ENCODE results near the gene NDUFV3.
A peak's percentile ranks its signal among the peaks of the same experiment; 100 is the strongest.
"Not testable (repeated sequence)": the region's sequence is repeated elsewhere in the genome, so short reads cannot be mapped to it uniquely, and the experiment has no call there.

Gene NDUFV3

GRCh38 chr21:42905195-42905594 lies 12.1 kb downstream of the NDUFV3 start:
- Histone ChIP-seq H3K9me3 (ENCODE audit: control insufficient read depth, insufficient read depth, low read length) (0 out of 2 replicates have a peak, but pooled peaks cover 5% of the 10 kb centered on the region), H3K36me3 (ENCODE audit: control insufficient read depth, insufficient read depth, low read length) (peaks cover 90% of the 10 kb centered on the region), H3K27ac (ENCODE audit: low read depth, low read length) (no peak overlapping the region), H3K9ac (ENCODE audit: low read depth, low read length) (no peak overlapping the region), H3K4me1 (ENCODE audit: control insufficient read depth, insufficient read depth, low read length) (no peaks in the 10 kb centered on the region), H3K27me3 (ENCODE audit: control insufficient read depth, insufficient read depth, low read length) (no peaks in the 10 kb centered on the region), H3K4me3 (ENCODE audit: low read depth, low read length) (no peak overlapping the region)

GRCh38 chr21:42906233-42906632 lies 13.1 kb downstream of the NDUFV3 start:
- Histone ChIP-seq H3K9me3 (ENCODE audit: control insufficient read depth, insufficient read depth, low read length) (0 out of 2 replicates have a peak, but pooled peaks cover 5% of the 10 kb centered on the region), H3K4me3 (ENCODE audit: low read depth, low read length) (no peak overlapping the region), H3K27me3 (ENCODE audit: control insufficient read depth, insufficient read depth, low read length) (no peaks in the 10 kb centered on the region), H3K9ac (ENCODE audit: low read depth, low read length) (no peak overlapping the region), H3K27ac (ENCODE audit: low read depth, low read length) (no peak overlapping the region), H3K36me3 (ENCODE audit: control insufficient read depth, insufficient read depth, low read length) (peaks cover 89% of the 10 kb centered on the region), H3K4me1 (ENCODE audit: control insufficient read depth, insufficient read depth, low read length) (no peaks in the 10 kb centered on the region)

DNA sequence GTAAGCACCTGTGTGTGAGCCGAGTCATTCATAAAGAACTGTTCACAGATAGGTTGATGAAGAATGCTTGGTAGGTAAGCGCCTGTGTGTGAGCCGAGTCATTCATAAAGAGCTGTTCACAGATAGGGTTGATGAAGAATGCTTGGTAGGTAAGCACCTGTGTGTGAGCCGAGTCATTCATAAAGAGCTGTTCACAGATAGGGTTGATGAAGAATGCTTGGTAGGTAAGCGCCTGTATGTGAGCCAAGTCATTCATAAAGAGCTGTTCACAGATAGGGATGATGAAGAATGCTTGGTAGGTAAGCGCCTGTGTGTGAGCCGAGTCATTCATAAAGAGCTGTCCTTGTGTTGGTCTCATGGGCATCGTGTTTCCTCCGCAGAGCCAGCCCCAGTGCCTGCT lies 15.4 kb downstream of the NDUFV3 start:
- H3K36me3 ChIP-seq (ENCODE audit: control insufficient read depth, insufficient read depth, low read length): peaks cover 79% of the 10 kb centered on the region
- H3K9me3 ChIP-seq (ENCODE audit: control insufficient read depth, insufficient read depth, low read length): not testable (repeated sequence)

DNA sequence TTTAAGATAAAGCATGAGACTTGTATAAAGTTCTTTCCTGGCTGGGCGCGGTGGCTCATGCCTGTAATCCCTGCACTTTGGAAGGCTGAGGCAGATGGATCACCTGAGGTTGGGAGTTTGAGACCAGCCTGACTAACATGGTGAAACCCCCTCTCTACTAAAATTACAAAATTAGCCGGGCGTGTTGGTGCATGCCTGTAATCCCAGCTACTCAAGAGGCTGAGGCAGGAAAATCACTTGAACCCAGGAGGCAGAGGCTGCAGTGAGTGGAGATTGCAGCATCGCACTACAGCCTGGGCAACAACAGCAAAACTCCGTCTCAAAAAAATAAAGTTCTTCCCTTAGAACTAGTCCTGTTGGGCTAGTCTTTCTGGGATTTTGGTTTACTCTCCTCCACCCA lies 18.8 kb downstream of the NDUFV3 start:
- not testable (repeated sequence) for H3K9ac ChIP-seq (ENCODE audit: low read depth, low read length); H3K4me1 ChIP-seq (ENCODE audit: control insufficient read depth, insufficient read depth, low read length); H3K4me3 ChIP-seq (ENCODE audit: low read depth, low read length); H3K27ac ChIP-seq (ENCODE audit: low read depth, low read length); H3K27me3 ChIP-seq (ENCODE audit: control insufficient read depth, insufficient read depth, low read length); H3K9me3 ChIP-seq (ENCODE audit: control insufficient read depth, insufficient read depth, low read length)
- H3K36me3 ChIP-seq (ENCODE audit: control insufficient read depth, insufficient read depth, low read length): peaks cover 47% of the 10 kb centered on the region

More for the DNA sequence above, 15.4 kb downstream of the NDUFV3 start:
- H3K27me3 ChIP-seq (ENCODE audit: control insufficient read depth, insufficient read depth, low read length); H3K27ac ChIP-seq (ENCODE audit: low read depth, low read length); H3K4me1 ChIP-seq (ENCODE audit: control insufficient read depth, insufficient read depth, low read length); H3K9ac ChIP-seq (ENCODE audit: low read depth, low read length); H3K4me3 ChIP-seq (ENCODE audit: low read depth, low read length): not testable (repeated sequence)

DNA sequence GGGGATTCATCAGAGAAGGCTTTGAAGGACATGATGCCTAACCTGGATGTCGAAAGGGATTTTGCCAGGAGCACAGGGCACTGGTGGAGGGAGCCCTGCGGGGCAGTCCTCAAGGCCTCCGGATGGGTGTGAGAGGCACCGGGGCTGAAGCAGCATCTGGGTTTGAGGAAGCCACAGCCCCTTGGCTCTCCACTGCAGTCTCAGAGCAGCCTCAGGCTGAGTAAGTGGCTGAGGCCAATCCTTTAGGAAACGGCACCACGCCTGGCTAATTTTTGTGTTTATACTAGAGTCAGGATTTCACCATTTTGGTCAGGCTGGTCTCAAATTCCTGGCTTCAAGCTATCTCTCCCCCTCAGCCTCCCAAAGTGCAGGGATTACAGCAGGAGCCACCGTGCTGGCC lies 20.4 kb downstream of the NDUFV3 start:
- Histone ChIP-seq H3K4me1 (ENCODE audit: control insufficient read depth, insufficient read depth, low read length) (no peaks in the 10 kb centered on the region), H3K36me3 (ENCODE audit: control insufficient read depth, insufficient read depth, low read length) (peaks cover 31% of the 10 kb centered on the region), H3K9me3 (ENCODE audit: control insufficient read depth, insufficient read depth, low read length) (no peaks in the 10 kb centered on the region), H3K9ac (ENCODE audit: low read depth, low read length) (no peak overlapping the region), H3K27me3 (ENCODE audit: control insufficient read depth, insufficient read depth, low read length) (no peaks in the 10 kb centered on the region), H3K4me3 (ENCODE audit: low read depth, low read length) (no peak overlapping the region), H3K27ac (ENCODE audit: low read depth, low read length) (no peak overlapping the region)

DNA sequence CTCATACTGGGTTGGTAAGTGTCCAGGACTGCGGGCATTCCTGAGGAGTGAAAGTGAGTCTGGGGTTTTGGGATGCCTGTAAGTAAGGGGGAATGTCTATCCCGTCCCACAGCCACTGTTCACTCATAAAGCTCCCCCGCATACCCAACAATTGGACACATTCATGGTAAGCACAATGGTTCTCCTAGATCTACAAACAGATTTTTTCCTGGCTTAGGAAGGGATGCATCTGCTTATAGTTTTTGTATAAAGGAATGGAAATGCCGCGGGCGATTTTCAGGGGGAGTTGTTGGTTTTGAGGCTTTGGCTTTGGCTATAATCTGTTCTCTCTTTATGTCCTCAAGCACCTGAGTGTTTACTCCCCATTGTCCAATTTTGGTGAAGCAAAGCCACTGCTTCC lies 25.2 kb downstream of the NDUFV3 start:
- Histone ChIP-seq H3K9me3 (ENCODE audit: control insufficient read depth, insufficient read depth, low read length) (no peaks in the 10 kb centered on the region), H3K36me3 (ENCODE audit: control insufficient read depth, insufficient read depth, low read length) (no peaks in the 10 kb centered on the region; the same call in 1 of the 2 replicates), H3K4me1 (ENCODE audit: control insufficient read depth, insufficient read depth, low read length) (no peaks in the 10 kb centered on the region), H3K4me3 (ENCODE audit: low read depth, low read length) (no peak overlapping the region), H3K27me3 (ENCODE audit: control insufficient read depth, insufficient read depth, low read length) (no peaks in the 10 kb centered on the region), H3K9ac (ENCODE audit: low read depth, low read length) (no peak overlapping the region), H3K27ac (ENCODE audit: low read depth, low read length) (no peak overlapping the region)

DNA sequence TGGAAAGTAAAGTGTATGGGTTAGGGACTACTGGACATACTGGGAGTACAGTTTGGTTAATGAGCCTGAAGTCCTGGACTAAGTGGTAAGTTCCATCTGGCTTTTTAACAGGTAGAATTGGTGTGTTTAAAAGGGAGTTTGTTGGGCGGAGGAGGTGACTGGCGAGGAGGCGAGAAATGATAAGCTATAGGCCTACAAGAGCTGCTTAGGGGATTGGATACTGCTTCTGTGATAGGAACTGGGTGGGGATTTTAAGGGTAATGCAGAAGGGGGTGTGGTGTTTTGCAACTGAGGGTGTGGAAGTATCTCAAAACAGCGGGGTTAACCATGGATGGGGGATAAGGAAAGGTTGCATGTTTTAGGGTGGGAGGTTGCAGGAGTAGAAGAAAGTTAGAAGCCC lies 28.8 kb downstream of the NDUFV3 start:
- H3K27me3 ChIP-seq (ENCODE audit: control insufficient read depth, insufficient read depth, low read length): no peaks in the 10 kb centered on the region
- no peaks in the 10 kb centered on the region; the same call in 1 of the 2 replicates for H3K36me3 ChIP-seq (ENCODE audit: control insufficient read depth, insufficient read depth, low read length)
- H3K9ac ChIP-seq (ENCODE audit: low read depth, low read length): no peak overlapping the region
- H3K4me3 ChIP-seq (ENCODE audit: low read depth, low read length): no peak overlapping the region
- peaks cover 9% of the 10 kb centered on the region for H3K4me1 ChIP-seq (ENCODE audit: control insufficient read depth, insufficient read depth, low read length)
- H3K27ac ChIP-seq (ENCODE audit: low read depth, low read length): no peak overlapping the region
- H3K9me3 ChIP-seq (ENCODE audit: control insufficient read depth, insufficient read depth, low read length): no peaks in the 10 kb centered on the region

DNA sequence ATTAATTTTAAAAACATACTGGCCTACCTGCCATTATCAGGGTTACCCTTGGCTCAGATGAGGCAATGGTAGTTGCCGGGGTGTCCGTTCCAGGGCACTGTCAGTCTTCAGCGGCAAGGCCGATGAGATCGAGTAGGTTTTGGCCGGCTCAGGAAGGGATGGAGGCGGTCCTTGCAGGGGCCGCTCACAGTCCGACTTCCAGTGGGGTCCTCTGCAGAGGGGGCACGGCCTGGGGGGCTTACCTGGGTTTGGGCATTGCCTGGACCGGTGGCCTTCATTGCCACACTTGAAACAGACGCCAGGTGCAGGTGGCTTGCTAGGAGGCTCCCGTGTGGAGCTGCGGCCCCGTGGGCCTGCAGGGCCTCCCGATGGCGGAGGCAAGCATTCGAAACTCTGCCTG lies 29.8 kb downstream of the NDUFV3 start:
- no peaks in the 10 kb centered on the region; the same call in 1 of the 2 replicates for H3K36me3 ChIP-seq (ENCODE audit: control insufficient read depth, insufficient read depth, low read length)
- no peak overlapping the region for H3K9ac ChIP-seq (ENCODE audit: low read depth, low read length)
- no peak overlapping the region for H3K4me3 ChIP-seq (ENCODE audit: low read depth, low read length)
- H3K9me3 ChIP-seq (ENCODE audit: control insufficient read depth, insufficient read depth, low read length): no peaks in the 10 kb centered on the region
- no peak overlapping the region for H3K27ac ChIP-seq (ENCODE audit: low read depth, low read length)
- H3K27me3 ChIP-seq (ENCODE audit: control insufficient read depth, insufficient read depth, low read length): no peaks in the 10 kb centered on the region
- H3K4me1 ChIP-seq (ENCODE audit: control insufficient read depth, insufficient read depth, low read length): peaks cover 14% of the 10 kb centered on the region

- peak overlapping the region; percentile 63 for H3K27ac ChIP-seq (ENCODE audit: low read depth, low read length)
- H3K27me3 ChIP-seq (ENCODE audit: control insufficient read depth, insufficient read depth, low read length): no peaks in the 10 kb centered on the region
- H3K36me3 ChIP-seq (ENCODE audit: control insufficient read depth, insufficient read depth, low read length): no peaks in the 10 kb centered on the region; the same call in 1 of the 2 replicates
- peak overlapping the region; percentile 15; the same call in 1 of the 2 replicates for H3K9ac ChIP-seq (ENCODE audit: low read depth, low read length)
- peaks cover 14% of the 10 kb centered on the region for H3K4me1 ChIP-seq (ENCODE audit: control insufficient read depth, insufficient read depth, low read length)
- no peak overlapping the region; the same call in 1 of the 2 replicates for H3K4me3 ChIP-seq (ENCODE audit: low read depth, low read length)
- no peaks in the 10 kb centered on the region for H3K9me3 ChIP-seq (ENCODE audit: control insufficient read depth, insufficient read depth, low read length)
These were observed 30.7 kb downstream of the NDUFV3 start for GRCh38 chr21:42923553-42924432.

DNA sequence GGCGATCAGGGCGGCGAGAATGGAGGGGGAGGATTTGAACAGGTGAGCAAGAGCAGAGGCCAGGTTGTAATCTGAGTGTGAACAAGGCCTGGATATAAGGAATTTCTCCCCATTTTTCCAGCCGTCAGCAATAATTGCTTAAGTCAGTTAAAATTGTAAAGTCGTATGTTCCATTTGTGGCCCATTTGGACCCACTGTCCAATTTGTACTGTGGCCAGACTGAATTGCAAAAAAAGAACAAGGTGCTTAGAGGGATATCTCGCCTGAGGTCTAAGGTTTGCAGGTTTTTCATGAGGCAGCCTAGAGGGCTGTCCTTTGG lies 31.3 kb downstream of the NDUFV3 start:
- Histone ChIP-seq H3K9ac (ENCODE audit: low read depth, low read length) (peak overlapping the region; percentile 15; the same call in 1 of the 2 replicates), H3K4me1 (ENCODE audit: control insufficient read depth, insufficient read depth, low read length) (peaks cover 14% of the 10 kb centered on the region), H3K4me3 (ENCODE audit: low read depth, low read length) (no peak overlapping the region; the same call in 1 of the 2 replicates)

GRCh38 chr21:42925114-42925926 lies 32.2 kb downstream of the NDUFV3 start, which contains the start of gene ERVH48-1:
Gene ERVH48-1, minus strand, starts transcription at chr21:42925630. Its CDS starts 6,624 bp downstream, at chr21:42919006.
- H3K4me3 ChIP-seq (ENCODE audit: low read depth, low read length): no peak within 1 kb of the TSS
- peaks cover 18% of the 10 kb centered on the region for H3K4me1 ChIP-seq (ENCODE audit: control insufficient read depth, insufficient read depth, low read length)
- peak within 1 kb of the TSS; percentile 15; the same call in 1 of the 2 replicates for H3K9ac ChIP-seq (ENCODE audit: low read depth, low read length)
- H3K36me3 ChIP-seq (ENCODE audit: control insufficient read depth, insufficient read depth, low read length): no peaks in the 10 kb centered on the region; the same call in 1 of the 2 replicates
- H3K9me3 ChIP-seq (ENCODE audit: control insufficient read depth, insufficient read depth, low read length): no peaks in the 10 kb centered on the region
- H3K27me3 ChIP-seq (ENCODE audit: control insufficient read depth, insufficient read depth, low read length): no peaks in the 10 kb centered on the region
- H3K27ac ChIP-seq (ENCODE audit: low read depth, low read length): peak within 1 kb of the TSS; percentile 63

More for the DNA sequence above, 31.3 kb downstream of the NDUFV3 start:
- Histone ChIP-seq H3K27ac (ENCODE audit: low read depth, low read length) (peak overlapping the region; percentile 63), H3K27me3 (ENCODE audit: control insufficient read depth, insufficient read depth, low read length) (no peaks in the 10 kb centered on the region), H3K36me3 (ENCODE audit: control insufficient read depth, insufficient read depth, low read length) (no peaks in the 10 kb centered on the region; the same call in 1 of the 2 replicates), H3K9me3 (ENCODE audit: control insufficient read depth, insufficient read depth, low read length) (no peaks in the 10 kb centered on the region)
